ENCODE data around the gene FAM170B.

Gene FAM170B

GRCh38 chr10:49173853-49174252, 40.0 kb upstream of the FAM170B start:
- TF ChIP-seq CTCF (IDR thresholded peaks at IDR 0.05; ENCODE audit: low read depth, low read length, missing control alignments), result no peak
- DNase-seq (ENCODE audit: low read depth), result no peak
- in situ Hi-C loops (cut with HindIII; ENCODE audit: low sequenced_read_pairs), result no loop called here
- H3K4me3 ChIP-seq (ENCODE audit: low read depth, low read length), result no peak overlapping the region

- no peak for TF ChIP-seq CTCF (IDR thresholded peaks at IDR 0.05; ENCODE audit: low read depth, low read length, missing control alignments)
- H3K4me3 ChIP-seq (ENCODE audit: low read depth, low read length), result no peak overlapping the region
- in situ Hi-C loops (cut with HindIII; ENCODE audit: low sequenced_read_pairs), result no loop called here
- DNase-seq (ENCODE audit: low read depth), result no peak
Measured at GRCh38 chr10:49173201-49173772, 39.5 kb upstream of the FAM170B start.

GRCh38 chr10:49172777-49173132, 38.9 kb upstream of the FAM170B start:
- no peak overlapping the region for H3K4me3 ChIP-seq (ENCODE audit: low read depth, low read length)
- no peak for DNase-seq (ENCODE audit: low read depth)
- in situ Hi-C loops (cut with HindIII; ENCODE audit: low sequenced_read_pairs), result no loop called here
- TF ChIP-seq CTCF (IDR thresholded peaks at IDR 0.05; ENCODE audit: low read depth, low read length, missing control alignments), result no peak

GRCh38 chr10:49172061-49172776, 38.4 kb upstream of the FAM170B start:
- in situ Hi-C loops (cut with HindIII; ENCODE audit: low sequenced_read_pairs), result no loop called here
- DNase-seq (ENCODE audit: low read depth), result no peak
- no peak overlapping the region for H3K4me3 ChIP-seq (ENCODE audit: low read depth, low read length)
- TF ChIP-seq CTCF (IDR thresholded peaks at IDR 0.05; ENCODE audit: low read depth, low read length, missing control alignments), result no peak

- in situ Hi-C loops (cut with HindIII; ENCODE audit: low sequenced_read_pairs), result no loop called here
- no peak overlapping the region for H3K4me3 ChIP-seq (ENCODE audit: low read depth, low read length)
- no peak for DNase-seq (ENCODE audit: low read depth)
- TF ChIP-seq CTCF (IDR thresholded peaks at IDR 0.05; ENCODE audit: low read depth, low read length, missing control alignments), result no peak
Measured at GRCh38 chr10:49171326-49172060, 37.7 kb upstream of the FAM170B start.

- in situ Hi-C loops (cut with HindIII; ENCODE audit: low sequenced_read_pairs), result no loop called here
- no peak for TF ChIP-seq CTCF (IDR thresholded peaks at IDR 0.05; ENCODE audit: low read depth, low read length, missing control alignments)
- DNase-seq (ENCODE audit: low read depth), result no peak
- H3K4me3 ChIP-seq (ENCODE audit: low read depth, low read length), result no peak overlapping the region
Measured at GRCh38 chr10:49170632-49171325, 37.0 kb upstream of the FAM170B start.
